Fibroblast of skin of right biceps (primary cell): ENCODE measurements around the gene TPI1.

Experiments used
- DNase-seq: peaks from one replicate; pipeline ENCODE4 v3.0.0-alpha.2; 2013

The TPI1 gene

GRCh38 chr12:6867413-6868210, at the start of gene TPI1:
TPI1 (plus strand) TSS chr12:6867531; CDS start chr12:6867567, 36 bp downstream.
- DNase-seq, result peak; percentile 84

GRCh38 chr12:6817662-6818157, 49.6 kb upstream of the TPI1 start:
- DNase-seq, result no peak

- no peak for DNase-seq
Observed at GRCh38 chr12:6818222-6818621, 49.1 kb upstream of the TPI1 start.

GRCh38 chr12:6818645-6819044, 48.7 kb upstream of the TPI1 start:
- no peak for DNase-seq

GRCh38 chr12:6819106-6820030, 48.0 kb upstream of the TPI1 start:
- DNase-seq, result no peak

GRCh38 chr12:6820166-6820565, 47.2 kb upstream of the TPI1 start:
- no peak for DNase-seq

- peak; percentile 62 for DNase-seq
Observed at GRCh38 chr12:6821591-6822425, 45.5 kb upstream of the TPI1 start, which contains the start of gene GPR162. GPR162 (plus strand) TSS chr12:6821821; CDS start chr12:6823899, 2,078 bp downstream.

- DNase-seq, result no peak
Observed at GRCh38 chr12:6822426-6823135, 44.8 kb upstream of the TPI1 start.

GRCh38 chr12:6823182-6824084, 43.9 kb upstream of the TPI1 start:
- no peak for DNase-seq

- DNase-seq, result no peak
Observed at GRCh38 chr12:6824085-6824775, 43.1 kb upstream of the TPI1 start.

- peak; percentile 49 for DNase-seq
Observed at GRCh38 chr12:6824901-6825381, 42.4 kb upstream of the TPI1 start.

GRCh38 chr12:6825398-6826124, 41.8 kb upstream of the TPI1 start:
- peak; percentile 80 for DNase-seq

- no peak for DNase-seq
Observed at GRCh38 chr12:6826125-6826733, 41.1 kb upstream of the TPI1 start.

GRCh38 chr12:6826734-6827436, 40.4 kb upstream of the TPI1 start:
- DNase-seq, result no peak

- peak; percentile 89 for DNase-seq
Observed at GRCh38 chr12:6827437-6827911, 39.9 kb upstream of the TPI1 start.

GRCh38 chr12:6827982-6828780, 39.1 kb upstream of the TPI1 start, which contains the start of gene P3H3:
P3H3 (plus strand) TSS chr12:6828407; CDS start chr12:6828441, 34 bp downstream.
- DNase-seq, result peak; percentile 71
